ENCODE measurements around the gene FAM53A. TPM values are rescaled to one million over a fixed set of nuclear protein-coding genes. Genes with fewer than 3 reads are reported as not detected.

FAM53A gene
- total and polyA plus RNA-seq, 4 donors, result 0.44 to 2.2 (median 0.97) TPM

DNA sequence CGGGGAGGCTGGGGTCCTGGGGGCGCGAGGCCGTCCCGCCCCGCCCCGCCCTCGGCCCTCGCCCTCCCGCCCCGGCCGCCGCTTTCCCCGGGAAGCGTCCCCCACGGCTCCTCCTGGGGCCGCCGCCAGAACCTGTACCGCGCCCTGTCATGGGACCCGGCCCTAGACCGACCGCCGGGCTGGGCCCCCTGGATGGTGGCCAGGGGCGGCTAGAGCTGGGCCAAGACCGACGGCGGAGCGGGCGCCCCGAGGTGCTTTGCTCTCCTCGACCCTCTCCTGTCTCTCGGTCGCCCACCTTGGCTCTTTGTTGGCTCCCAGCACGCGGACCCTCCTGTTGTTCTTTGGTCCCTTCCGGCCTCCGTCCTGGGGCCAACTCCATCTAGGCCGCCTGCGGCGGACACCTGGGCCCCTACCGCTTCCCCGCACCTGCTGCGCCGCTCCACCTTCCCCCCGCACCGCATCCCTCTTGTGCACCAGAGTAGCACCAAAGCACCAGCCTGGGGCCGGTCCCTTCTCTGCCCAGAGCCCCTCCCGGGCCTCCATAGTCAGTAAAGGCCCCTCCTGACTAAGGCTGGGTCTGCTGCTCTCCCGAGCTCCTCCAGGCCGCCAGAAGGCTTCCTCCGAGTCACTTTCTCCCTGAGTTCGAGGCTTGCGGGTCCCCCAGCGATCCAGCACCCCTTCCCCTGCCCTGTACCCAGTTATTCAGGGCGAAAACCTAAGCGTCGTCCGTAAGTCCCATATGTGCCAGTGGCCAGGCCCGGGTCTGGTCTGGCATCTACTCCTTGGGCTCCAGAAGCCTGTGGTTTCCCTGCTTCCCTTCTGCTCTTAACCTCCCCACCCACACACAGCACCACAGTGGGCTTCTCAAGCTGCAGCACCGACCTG lies 37.8 kb upstream of the FAM53A start:
- no peak for DNase-seq (ENCODE audit: low spot score)

GRCh38 chr4:1721003-1721665 lies 37.0 kb upstream of the FAM53A start, which contains the start of the genes TACC3 and TMEM129:
TACC3 (plus strand) TSS chr4:1721521; CDS start chr4:1723422, 1,901 bp downstream.
TMEM129 (minus strand) TSS chr4:1721323; CDS start chr4:1720837, 486 bp downstream.
- DNase-seq (ENCODE audit: low spot score), result peak; percentile 97
- no peaks in the 10 kb centered on the region for H3K9me3 ChIP-seq (ENCODE audit: control insufficient read depth in 4 of 4, low read length in 3 of 4)
- peaks cover 18 to 56% (median 36%) of the 10 kb centered on the region in 4 donors for H3K4me1 ChIP-seq (ENCODE audit: control insufficient read depth in 4 of 4, insufficient read depth in 4 of 4, low read length in 3 of 4)
- H3K9ac ChIP-seq (ENCODE audit: low read depth in 1 of 2, low read length in 2 of 2), result peak within 1 kb of the TSS; percentile 21 to 57
- under 1% methylated on average over 79 of the region's 83 CpGs for WGBS
- no peaks in the 10 kb centered on the region for H3K27me3 ChIP-seq (ENCODE audit: control insufficient read depth in 4 of 4, insufficient read depth in 4 of 4, low read length in 3 of 4)
- H3K27ac ChIP-seq (ENCODE audit: low read depth in 1 of 2, low read length in 2 of 2), result peak within 1 kb of the TSS; percentile 91 to 93
- peaks cover 0 to 2% (median 0%) of the 10 kb centered on the region in 4 donors for H3K36me3 ChIP-seq (ENCODE audit: control insufficient read depth in 4 of 4, insufficient read depth in 3 of 4, low read depth in 1 of 4, low read length in 3 of 4)
- H3K4me3 ChIP-seq (ENCODE audit: low read depth in 1 of 3, low read length in 3 of 3), result peak within 1 kb of the TSS; percentile 59 to 92 (median 87)
- TF ChIP-seq SP1 (IDR thresholded peaks at IDR 0.05) (peak; percentile 70), GABPA (IDR thresholded peaks at IDR 0.05 in 1 of 2, conservative IDR thresholded peaks at IDR 0.05 in 1 of 2) (peak; percentile 59 to 86), EGR1 (IDR thresholded peaks at IDR 0.05; ENCODE audit: low read depth in 2 of 2) (no peak), HNF4A (conservative IDR thresholded peaks at IDR 0.05) (peak in 1 of 2 donors; percentile 17), MAX (IDR thresholded peaks at IDR 0.05) (no peak), CTCF (IDR thresholded peaks at IDR 0.05; ENCODE audit: low read depth, low read length, missing input control) (peak; percentile 7), NR2F2 (IDR thresholded peaks at IDR 0.05) (no peak), RXRA (IDR thresholded peaks at IDR 0.05) (peak; percentile 43 to 56), FOXA1 (IDR thresholded peaks at IDR 0.05) (no peak), REST (IDR thresholded peaks at IDR 0.05) (peak; percentile 78), HNF4G (IDR thresholded peaks at IDR 0.05) (no peak), TAF1 (conservative IDR thresholded peaks at IDR 0.05) (no peak), YY1 (IDR thresholded peaks at IDR 0.05) (peak; percentile 69), FOXA2 (IDR thresholded peaks at IDR 0.05) (no peak), JUND (IDR thresholded peaks at IDR 0.05) (no peak), ATF3 (IDR thresholded peaks at IDR 0.05) (no peak), RAD21 (IDR thresholded peaks at IDR 0.05) (no peak)

More for the DNA sequence above, 37.8 kb upstream of the FAM53A start:
- Histone ChIP-seq H3K27me3 (ENCODE audit: control insufficient read depth in 4 of 4, insufficient read depth in 4 of 4, low read length in 3 of 4) (no peaks in the 10 kb centered on the region), H3K36me3 (ENCODE audit: control insufficient read depth in 4 of 4, insufficient read depth in 3 of 4, low read depth in 1 of 4, low read length in 3 of 4) (no peaks in the 10 kb centered on the region), H3K9me3 (ENCODE audit: control insufficient read depth in 4 of 4, low read length in 3 of 4) (no peaks in the 10 kb centered on the region), H3K27ac (ENCODE audit: low read depth in 1 of 2, low read length in 2 of 2) (peak overlapping the region; percentile 40 to 55), H3K9ac (ENCODE audit: low read depth in 1 of 2, low read length in 2 of 2) (no peak overlapping the region), H3K4me1 (ENCODE audit: control insufficient read depth in 4 of 4, insufficient read depth in 4 of 4, low read length in 3 of 4) (peaks cover 18 to 56% (median 34%) of the 10 kb centered on the region in 4 donors), H3K4me3 (ENCODE audit: low read depth in 1 of 3, low read length in 3 of 3) (peak overlapping the region in 1 of 3 donors; percentile 59)
- 8% methylated on average over 61 of the region's 61 CpGs for WGBS
- no peak for TF ChIP-seq JUND (IDR thresholded peaks at IDR 0.05)
- no peak for TF ChIP-seq TAF1 (conservative IDR thresholded peaks at IDR 0.05)
- no peak for TF ChIP-seq RXRA (IDR thresholded peaks at IDR 0.05)
- TF ChIP-seq ATF3 (IDR thresholded peaks at IDR 0.05), result no peak
- TF ChIP-seq, protein P1, sequence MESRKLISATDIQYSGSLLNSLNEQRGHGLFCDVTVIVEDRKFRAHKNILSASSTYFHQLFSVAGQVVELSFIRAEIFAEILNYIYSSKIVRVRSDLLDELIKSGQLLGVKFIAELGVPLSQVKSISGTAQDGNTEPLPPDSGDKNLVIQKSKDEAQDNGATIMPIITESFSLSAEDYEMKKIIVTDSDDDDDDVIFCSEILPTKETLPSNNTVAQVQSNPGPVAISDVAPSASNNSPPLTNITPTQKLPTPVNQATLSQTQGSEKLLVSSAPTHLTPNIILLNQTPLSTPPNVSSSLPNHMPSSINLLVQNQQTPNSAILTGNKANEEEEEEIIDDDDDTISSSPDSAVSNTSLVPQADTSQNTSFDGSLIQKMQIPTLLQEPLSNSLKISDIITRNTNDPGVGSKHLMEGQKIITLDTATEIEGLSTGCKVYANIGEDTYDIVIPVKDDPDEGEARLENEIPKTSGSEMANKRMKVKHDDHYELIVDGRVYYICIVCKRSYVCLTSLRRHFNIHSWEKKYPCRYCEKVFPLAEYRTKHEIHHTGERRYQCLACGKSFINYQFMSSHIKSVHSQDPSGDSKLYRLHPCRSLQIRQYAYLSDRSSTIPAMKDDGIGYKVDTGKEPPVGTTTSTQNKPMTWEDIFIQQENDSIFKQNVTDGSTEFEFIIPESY (IDR thresholded peaks at IDR 0.05), result no peak
- no peak for TF ChIP-seq SP1 (IDR thresholded peaks at IDR 0.05)
